Calu3 (cell line): ENCODE measurements around the gene PTGES3. TPM values are rescaled to one million over a fixed set of nuclear protein-coding genes. Genes with fewer than 3 reads are reported as not detected.

Experiments
- BruUV-seq: library from RNA; stranded (reverse); fragments of 400-500 nt; replicated peaks from 2 replicates; lab custom pipeline; 2021; lab: Mats Ljungman, UMichigan
- CTCF ChIA-PET: fragments of 300-600 bp; sonication (Branson Sonifier 250); formaldehyde crosslinking; loops from one replicate; lab custom pipeline; 2022; ENCODE audit warnings: antibody characterized with exemption; lab: Charles Lee
- DNase-seq: peaks from one replicate; pipeline ENCODE4 v3.0.0; 2022
- H3K27ac Mint-ChIP-seq: one replicate; pipeline ENCODE4 v1.8.0; 2022; ENCODE audit warnings: mixed read lengths; ENCODE audit not compliant: unreplicated experiment
- H3K27me3 Mint-ChIP-seq: one replicate; pipeline ENCODE4 v1.8.0; 2022; ENCODE audit warnings: mixed read lengths; ENCODE audit not compliant: unreplicated experiment
- H3K36me3 Mint-ChIP-seq: one replicate; pipeline ENCODE4 v1.8.0; 2022; ENCODE audit warnings: mild to moderate bottlenecking, moderate library complexity, mixed read lengths; ENCODE audit not compliant: insufficient read depth, unreplicated experiment
- H3K4me1 Mint-ChIP-seq: one replicate; pipeline ENCODE4 v1.8.0; 2022; ENCODE audit warnings: mild to moderate bottlenecking, low read depth, mixed read lengths; ENCODE audit not compliant: unreplicated experiment
- H3K4me3 Mint-ChIP-seq: one replicate; pipeline ENCODE4 v1.8.0; 2022; ENCODE audit warnings: mild to moderate bottlenecking, low read depth, moderate library complexity, mixed read lengths; ENCODE audit not compliant: unreplicated experiment
- H3K9me3 Mint-ChIP-seq: one replicate; pipeline ENCODE4 v1.8.0; 2022; ENCODE audit warnings: low read depth, mixed read lengths; ENCODE audit not compliant: unreplicated experiment
- CTCF ChIP-seq: fragments of 200-600 bp; IDR thresholded peaks from one replicate; pipeline ENCODE4 v1.8.0; 2022; ENCODE audit warnings: antibody characterized with exemption; ENCODE audit not compliant: unreplicated experiment
- intact Hi-C: fragments of 100-400 bp; cut with micrococcal nuclease; formaldehyde crosslinking; loops from one replicate; pipeline ENCODE4 v1.10.0; 2022; ENCODE audit not compliant: unreplicated experiment
- total RNA-seq: library from RNA; stranded (reverse); gene quantifications from 2 replicates; pipeline ENCODE4 v1.2.3, GENCODE V29; 2022

Gene PTGES3
- total RNA-seq, 1 experiment from 2014 or later: 437 TPM

- CTCF ChIA-PET: interaction anchor here (0.7 to 1.8 kb wide), 3 partner anchors 21 to 58 kb away, joined by 4 to 12 read pairs (median 5); partner anchors contain the start of gene PTGES3
- no peaks in the 10 kb centered on the region for H3K27me3 Mint-ChIP-seq
- BruUV-seq: no TSS peak
- no peaks in the 10 kb centered on the region for H3K9me3 Mint-ChIP-seq
- peak; percentile 26 for DNase-seq
- no peak for TF ChIP-seq CTCF
- intact Hi-C loops: loop anchor here (10.0 kb wide), 1 partner anchor 95 kb away; the partner anchor contains the start of gene NACA
- H3K27ac Mint-ChIP-seq: peak overlapping the region; percentile 0
- H3K4me1 Mint-ChIP-seq: peaks cover 46% of the 10 kb centered on the region
- H3K4me3 Mint-ChIP-seq: peak overlapping the region; percentile 98
- peaks cover 71% of the 10 kb centered on the region for H3K36me3 Mint-ChIP-seq
These were observed 58.5 kb downstream of the PTGES3 start for GRCh38 chr12:56629459-56630179.

GRCh38 chr12:56628671-56629458, 59.2 kb downstream of the PTGES3 start:
- peak; percentile 55 for DNase-seq
- H3K4me1 Mint-ChIP-seq: peaks cover 49% of the 10 kb centered on the region
- H3K27ac Mint-ChIP-seq: peak overlapping the region; percentile 0
- no peaks in the 10 kb centered on the region for H3K27me3 Mint-ChIP-seq
- CTCF ChIA-PET: interaction anchor here (0.5 to 1.8 kb wide), 7 partner anchors 8 to 143 kb away, joined by 3 to 16 read pairs (median 5); partner anchors contain the start of gene PTGES3
- H3K4me3 Mint-ChIP-seq: peak overlapping the region; percentile 98
- TF ChIP-seq CTCF: no peak
- peaks cover 71% of the 10 kb centered on the region for H3K36me3 Mint-ChIP-seq
- BruUV-seq: TSS peak; percentile 15
- intact Hi-C loops: no loop called here
- H3K9me3 Mint-ChIP-seq: no peaks in the 10 kb centered on the region

GRCh38 chr12:56626701-56627100, 61.4 kb downstream of the PTGES3 start:
- peaks cover 35% of the 10 kb centered on the region for H3K4me1 Mint-ChIP-seq
- intact Hi-C loops: no loop called here
- CTCF ChIA-PET: interaction anchor here (0.6 to 1.0 kb wide), 2 partner anchors 10 to 691 kb away, joined by 3 to 4 read pairs; no protein-coding TSS in a partner anchor
- peaks cover 70% of the 10 kb centered on the region for H3K36me3 Mint-ChIP-seq
- H3K27me3 Mint-ChIP-seq: no peaks in the 10 kb centered on the region
- TF ChIP-seq CTCF: no peak
- no peak overlapping the region for H3K27ac Mint-ChIP-seq
- BruUV-seq: TSS peak; percentile 2
- DNase-seq: no peak
- no peak overlapping the region for H3K4me3 Mint-ChIP-seq
- H3K9me3 Mint-ChIP-seq: no peaks in the 10 kb centered on the region

GRCh38 chr12:56622535-56622934, 65.5 kb downstream of the PTGES3 start:
- Mint-ChIP-seq H3K4me3 (no peak overlapping the region), H3K9me3 (no peaks in the 10 kb centered on the region), H3K27ac (no peak overlapping the region), H3K27me3 (no peaks in the 10 kb centered on the region), H3K36me3 (peaks cover 53% of the 10 kb centered on the region), H3K4me1 (peaks cover 12% of the 10 kb centered on the region)
- DNase-seq: no peak
- BruUV-seq: no TSS peak
- no peak for TF ChIP-seq CTCF
- intact Hi-C loops: no loop called here
- CTCF ChIA-PET: no interaction called here
